HG03196 (cell line): ENCODE results near the gene BPGM.

Experiments
- ATAC-seq: cut with Tn5 transposase; IDR thresholded peaks from one replicate; pipeline ENCODE4 v1.9.1; 2021; ENCODE audit not compliant: unreplicated experiment

Gene BPGM

GRCh38 chr7:134695321-134695860 lies 48.7 kb downstream of the BPGM start:
- no peak for ATAC-seq

GRCh38 chr7:134696261-134696660 lies 49.6 kb downstream of the BPGM start:
- ATAC-seq = no peak

- ATAC-seq = no peak
Measured at GRCh38 chr7:134697205-134697886, 50.7 kb downstream of the BPGM start.

- ATAC-seq = no peak
Measured at GRCh38 chr7:134698481-134698880, 51.8 kb downstream of the BPGM start.

- ATAC-seq = no peak
Measured at GRCh38 chr7:134699021-134699818, 52.6 kb downstream of the BPGM start.

- no peak for ATAC-seq
Measured at GRCh38 chr7:134699899-134700298, 53.2 kb downstream of the BPGM start.

GRCh38 chr7:134701272-134701671 lies 54.6 kb downstream of the BPGM start:
- no peak for ATAC-seq

GRCh38 chr7:134702366-134703240 lies 56.0 kb downstream of the BPGM start:
- no peak for ATAC-seq

GRCh38 chr7:134703241-134703594 lies 56.6 kb downstream of the BPGM start:
- no peak for ATAC-seq

GRCh38 chr7:134703782-134704181 lies 57.1 kb downstream of the BPGM start:
- ATAC-seq = no peak

GRCh38 chr7:134704827-134705226 lies 58.2 kb downstream of the BPGM start:
- ATAC-seq = no peak

GRCh38 chr7:134705716-134706115 lies 59.1 kb downstream of the BPGM start:
- ATAC-seq = no peak

- no peak for ATAC-seq
Measured at GRCh38 chr7:134706468-134706867, 59.8 kb downstream of the BPGM start.

- no peak for ATAC-seq
Measured at GRCh38 chr7:134707663-134708378, 61.2 kb downstream of the BPGM start.

GRCh38 chr7:134708692-134709091 lies 62.0 kb downstream of the BPGM start:
- ATAC-seq = no peak

- no peak for ATAC-seq
Measured at GRCh38 chr7:134709197-134709596, 62.5 kb downstream of the BPGM start.

GRCh38 chr7:134710511-134710853 lies 63.8 kb downstream of the BPGM start:
- no peak for ATAC-seq

- no peak for ATAC-seq
Measured at GRCh38 chr7:134710854-134711624, 64.4 kb downstream of the BPGM start.

GRCh38 chr7:134712196-134712595 lies 65.5 kb downstream of the BPGM start:
- ATAC-seq = no peak
